Astrocyte of the cerebellum (primary cell): Measurements from ENCODE around the gene HAUS1.
"Not testable (repeated sequence)": the region's sequence is repeated elsewhere in the genome, so short reads cannot be mapped to it uniquely, and the experiment has no call there.

Source experiments
- DNase-seq: peaks from one replicate; pipeline ENCODE4 v3.0.0-alpha.2; 2011; ENCODE audit warnings: low read depth
- H3K4me3 ChIP-seq: 2 replicates; pipeline ENCODE4 v1.5.1; 2011; ENCODE audit warnings: mild to moderate bottlenecking, low read depth, low read length, moderate library complexity
- in situ Hi-C: cut with HindIII; loops from 2 replicates; pipeline ENCODE4 v1.10.0; 2017; ENCODE audit warnings: low sequenced_read_pairs
- TF ChIP-seq, protein P1 (sequence below): IDR thresholded peaks from 2 replicates; pipeline ENCODE4 v1.5.1; 2012; ENCODE audit warnings: low read length, low read depth, moderate library complexity, mild to moderate bottlenecking; ENCODE audit errors: missing control alignments

HAUS1 gene

DNA sequence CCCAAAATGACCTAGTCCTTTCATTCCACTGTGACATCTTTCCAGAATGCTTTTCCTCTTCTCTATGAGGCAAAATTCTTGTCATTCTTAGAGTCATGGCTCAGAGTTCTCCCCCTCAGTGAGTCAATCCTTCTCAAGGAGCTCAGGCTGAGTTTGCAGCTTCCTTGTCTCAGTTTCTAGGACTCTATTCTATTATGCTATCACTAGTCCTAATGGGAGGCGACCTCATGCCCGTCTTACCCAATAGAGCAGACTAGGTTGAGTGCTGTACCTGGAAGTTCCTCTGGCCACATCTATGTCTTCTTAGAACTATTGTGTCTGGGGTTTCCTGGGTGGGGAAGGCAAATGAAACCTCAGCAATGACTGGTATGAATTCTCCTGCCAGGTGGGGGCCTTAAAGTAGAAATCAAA, 51.5 kb downstream of the HAUS1 start:
- TF ChIP-seq, protein P1, sequence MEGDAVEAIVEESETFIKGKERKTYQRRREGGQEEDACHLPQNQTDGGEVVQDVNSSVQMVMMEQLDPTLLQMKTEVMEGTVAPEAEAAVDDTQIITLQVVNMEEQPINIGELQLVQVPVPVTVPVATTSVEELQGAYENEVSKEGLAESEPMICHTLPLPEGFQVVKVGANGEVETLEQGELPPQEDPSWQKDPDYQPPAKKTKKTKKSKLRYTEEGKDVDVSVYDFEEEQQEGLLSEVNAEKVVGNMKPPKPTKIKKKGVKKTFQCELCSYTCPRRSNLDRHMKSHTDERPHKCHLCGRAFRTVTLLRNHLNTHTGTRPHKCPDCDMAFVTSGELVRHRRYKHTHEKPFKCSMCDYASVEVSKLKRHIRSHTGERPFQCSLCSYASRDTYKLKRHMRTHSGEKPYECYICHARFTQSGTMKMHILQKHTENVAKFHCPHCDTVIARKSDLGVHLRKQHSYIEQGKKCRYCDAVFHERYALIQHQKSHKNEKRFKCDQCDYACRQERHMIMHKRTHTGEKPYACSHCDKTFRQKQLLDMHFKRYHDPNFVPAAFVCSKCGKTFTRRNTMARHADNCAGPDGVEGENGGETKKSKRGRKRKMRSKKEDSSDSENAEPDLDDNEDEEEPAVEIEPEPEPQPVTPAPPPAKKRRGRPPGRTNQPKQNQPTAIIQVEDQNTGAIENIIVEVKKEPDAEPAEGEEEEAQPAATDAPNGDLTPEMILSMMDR = no peak
- DNase-seq = peak; percentile 50
- in situ Hi-C loops = no loop called here
- H3K4me3 ChIP-seq = no peak overlapping the region

DNA sequence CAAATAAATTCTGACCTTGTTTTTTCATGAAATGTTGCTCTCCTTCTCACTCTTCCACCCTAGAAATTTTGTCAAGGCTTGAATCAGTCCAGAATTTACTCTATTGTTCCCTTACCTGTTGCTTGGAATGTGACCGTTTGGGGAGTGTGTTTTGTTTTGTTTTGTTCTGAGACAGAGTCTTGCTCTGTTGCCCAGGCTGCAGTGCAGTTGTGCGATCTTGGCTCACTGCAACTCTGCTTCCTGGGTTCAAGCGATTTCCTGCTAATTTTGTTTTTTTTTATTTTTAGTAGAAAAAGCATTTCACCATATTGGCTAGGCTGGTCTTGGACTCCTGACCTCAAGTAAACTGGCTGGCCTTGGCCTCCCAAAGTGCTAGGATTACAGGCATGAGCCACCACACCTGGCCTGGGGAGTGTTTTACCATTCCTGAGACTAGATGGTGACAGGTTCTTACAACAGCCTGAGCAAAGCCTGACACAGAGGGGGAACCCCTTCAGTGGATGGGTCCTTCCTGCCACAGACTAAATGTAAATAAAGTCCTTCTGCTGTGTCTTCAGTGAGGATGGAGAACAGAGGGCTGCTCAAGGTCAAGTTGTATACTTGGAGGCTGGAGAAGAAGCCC, 52.0 kb downstream of the HAUS1 start:
- H3K4me3 ChIP-seq = no peak overlapping the region
- in situ Hi-C loops = no loop called here
- TF ChIP-seq, protein P1 = no peak

DNA sequence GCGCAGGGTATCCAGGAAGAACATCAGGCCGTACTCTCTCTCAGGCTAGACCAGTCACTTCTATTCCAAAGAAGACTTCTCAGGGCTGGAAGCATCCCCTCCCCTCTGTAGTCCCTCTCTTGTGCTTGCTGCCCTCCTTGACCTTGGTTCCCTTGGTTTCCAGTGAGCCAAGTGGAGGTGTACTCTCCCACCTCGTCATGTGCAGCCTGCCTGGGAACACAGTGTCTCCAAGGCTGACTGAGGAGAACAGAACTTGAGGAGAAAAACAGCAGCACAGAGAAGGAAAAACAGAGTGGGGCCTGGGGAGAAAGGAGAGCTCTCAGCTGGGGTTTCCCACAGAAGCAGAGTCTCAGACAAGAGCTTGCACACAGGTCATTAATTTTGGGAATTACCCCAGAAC, 52.7 kb downstream of the HAUS1 start:
- in situ Hi-C loops = no loop called here
- DNase-seq = no peak
- TF ChIP-seq, protein P1 = no peak
- no peak overlapping the region for H3K4me3 ChIP-seq

More for the DNA sequence above, 52.0 kb downstream of the HAUS1 start:
- DNase-seq = no peak

DNA sequence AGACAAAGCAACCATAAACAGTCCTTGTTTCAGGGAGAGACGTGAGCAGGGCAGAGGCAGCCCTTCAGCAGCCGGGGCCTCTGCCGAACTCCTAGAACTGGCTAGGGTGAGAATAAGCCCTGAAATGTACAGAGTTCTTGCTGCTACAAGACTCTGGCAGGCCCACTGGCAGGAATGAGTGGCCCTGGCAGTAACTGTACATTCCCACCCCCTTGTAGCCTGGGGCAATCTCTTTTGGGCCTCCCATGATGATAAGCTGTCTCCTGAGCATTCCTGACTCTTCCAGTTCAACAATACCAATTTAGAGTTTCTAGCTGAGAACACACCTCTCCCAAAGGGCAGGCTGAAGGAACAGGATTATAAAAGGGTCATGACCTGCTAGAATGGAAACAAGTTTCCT, 54.3 kb downstream of the HAUS1 start:
- no peak overlapping the region for H3K4me3 ChIP-seq
- no peak for DNase-seq
- TF ChIP-seq, protein P1 = no peak
- in situ Hi-C loops = no loop called here

DNA sequence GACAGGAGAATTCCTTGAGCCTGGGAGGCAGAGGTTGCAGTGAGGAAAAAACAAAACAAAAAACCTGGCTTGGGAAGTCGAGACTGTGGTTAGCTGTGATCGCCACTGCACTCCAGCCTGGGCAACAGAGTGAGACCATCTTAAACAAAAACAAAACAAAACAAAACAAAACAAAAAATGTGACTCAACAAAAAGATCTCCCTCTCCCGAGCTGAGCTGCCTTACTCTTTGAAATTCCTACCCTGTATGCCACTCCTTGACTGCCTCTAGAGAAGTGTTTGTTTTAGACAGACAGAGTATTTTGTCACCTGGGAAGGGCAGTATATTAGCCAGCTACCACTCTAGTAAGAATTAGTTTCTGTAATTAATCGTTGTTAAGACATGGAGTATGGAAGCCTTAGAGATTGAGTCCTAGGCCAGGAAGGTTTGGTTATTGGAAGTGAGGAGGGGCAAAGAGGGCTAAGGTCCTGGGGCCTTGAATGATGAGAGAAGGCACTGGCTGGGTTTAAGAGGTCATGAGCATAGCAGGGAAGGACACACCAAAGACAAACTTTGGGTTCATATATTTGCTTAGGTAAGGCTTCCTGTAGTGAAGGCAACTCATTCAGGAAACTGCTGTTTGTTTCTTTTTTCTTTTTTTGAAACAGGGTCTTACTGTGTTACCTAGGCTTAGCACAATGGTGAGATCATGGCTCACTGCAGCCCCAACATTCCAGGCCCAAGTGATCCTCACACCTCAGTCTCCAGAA, 56.0 kb downstream of the HAUS1 start:
- no peak overlapping the region for H3K4me3 ChIP-seq
- TF ChIP-seq, protein P1 = no peak
- in situ Hi-C loops = no loop called here
- no peak for DNase-seq

DNA sequence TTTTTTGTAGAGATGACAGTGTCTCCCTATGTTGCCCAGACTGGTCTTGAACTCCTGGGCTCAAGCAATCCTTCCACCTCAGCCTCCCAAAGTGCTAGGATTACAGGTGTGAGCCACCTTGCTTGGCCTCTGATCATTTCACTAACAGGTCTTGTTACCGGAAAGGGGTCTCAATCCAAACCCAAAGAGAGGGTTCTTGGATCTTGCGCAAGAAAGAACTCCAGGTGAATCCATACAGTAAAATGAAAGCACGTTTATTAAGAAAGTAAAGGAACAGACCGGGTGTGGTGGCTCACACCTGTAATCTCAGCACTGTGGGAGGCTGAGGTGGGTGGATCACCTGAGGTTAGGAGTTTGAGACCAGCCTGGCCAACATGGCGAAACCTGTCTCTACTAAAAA, 56.7 kb downstream of the HAUS1 start:
- DNase-seq, H3K4me3 ChIP-seq, in situ Hi-C loops: not testable (repeated sequence)

DNA sequence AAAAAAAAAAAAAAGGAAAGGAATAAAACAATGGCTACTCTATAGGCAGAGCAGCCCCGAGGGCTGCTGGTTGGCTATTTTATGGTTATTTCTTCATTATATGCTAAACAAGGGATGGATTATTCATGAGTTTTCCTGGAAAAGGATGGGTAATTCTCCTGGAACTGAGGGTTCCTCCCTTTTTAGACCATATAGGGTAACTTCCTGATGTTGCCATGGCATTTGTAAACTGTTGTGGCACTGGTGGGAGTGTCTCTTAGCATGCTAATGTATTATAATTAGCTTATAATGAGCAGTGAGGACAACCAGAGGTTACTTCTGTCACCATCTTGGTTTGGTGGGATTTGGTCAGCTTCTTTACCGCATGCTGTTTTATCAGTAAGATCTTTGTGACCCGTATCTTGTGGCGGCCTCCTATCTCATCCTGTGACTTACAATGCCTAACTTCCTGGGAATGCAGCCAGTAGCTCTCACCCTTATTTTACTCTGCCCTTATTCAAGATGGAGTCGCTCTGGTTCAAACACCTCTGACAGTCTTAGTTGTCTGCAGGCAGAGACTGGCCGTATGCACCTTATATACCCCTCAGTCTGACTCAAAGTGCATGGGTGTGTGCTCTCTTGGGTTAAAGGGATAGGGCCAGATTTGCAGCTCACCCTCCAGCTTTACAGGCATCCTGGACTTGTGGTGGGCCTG, 57.7 kb downstream of the HAUS1 start:
- in situ Hi-C loops = no loop called here
- no peak for DNase-seq
- H3K4me3 ChIP-seq = no peak overlapping the region
- TF ChIP-seq, protein P1 = no peak
